HepG2 (cell line): ENCODE measurements around the gene MYO5B. TPM values are rescaled to one million over a fixed set of nuclear protein-coding genes. Genes with fewer than 3 reads are reported as not detected.

ENCODE experiments used
- AHR ChIP-seq: IDR thresholded peaks from 2 replicates; pipeline ENCODE4 v1.6.1; 2018; ENCODE audit warnings: missing genetic modification reagents, missing compliant biosample characterization
- FOXC1 ChIP-seq: sonication (generic); formaldehyde crosslinking; IDR thresholded peaks from 2 replicates; pipeline ENCODE4 v1.8.0; 2022; ENCODE audit warnings: mild to moderate bottlenecking, missing genetic modification reagents, borderline replicate concordance
- JDP2 ChIP-seq: sonication (generic); formaldehyde crosslinking; IDR thresholded peaks from 2 replicates; pipeline ENCODE4 v1.8.1; 2022; ENCODE audit warnings: missing genetic modification reagents, borderline replicate concordance
- KDM5B ChIP-seq: sonication (generic); formaldehyde crosslinking; IDR thresholded peaks from 2 replicates; pipeline ENCODE4 v1.4.0; 2020; ENCODE audit warnings: missing genetic modification reagents, mild to moderate bottlenecking, borderline replicate concordance
- MYC ChIP-seq: sonication (generic); formaldehyde crosslinking; IDR thresholded peaks from 2 replicates; pipeline ENCODE4 v1.9.0; 2021; ENCODE audit warnings: missing genetic modification reagents, borderline replicate concordance
- NRL ChIP-seq: sonication (generic); formaldehyde crosslinking; IDR thresholded peaks from 2 replicates; pipeline ENCODE4 v1.5.0; 2020; ENCODE audit warnings: missing genetic modification reagents, mild to moderate bottlenecking, moderate library complexity, borderline replicate concordance
- POLR2G ChIP-seq: fragments of 200-400 bp; formaldehyde crosslinking; IDR thresholded peaks from 2 replicates; pipeline ENCODE4 v1.6.1; 2018; ENCODE audit warnings: mild to moderate bottlenecking, low read depth, low read length, moderate library complexity
- TBX3 ChIP-seq: fragments of 450-650 bp; IDR thresholded peaks from 2 replicates; pipeline ENCODE4 v1.6.1; 2017; ENCODE audit warnings: antibody characterized with exemption, mild to moderate bottlenecking, inconsistent platforms, borderline replicate concordance
- ZBTB7B ChIP-seq: sonication (generic); formaldehyde crosslinking; IDR thresholded peaks from 2 replicates; pipeline ENCODE4 v1.4.0; 2020; ENCODE audit warnings: missing genetic modification reagents
- ZFP36L1 ChIP-seq: sonication (generic); formaldehyde crosslinking; IDR thresholded peaks from 2 replicates; pipeline ENCODE4 v1.8.0; 2022; ENCODE audit warnings: mild to moderate bottlenecking, missing genetic modification reagents, moderate library complexity
- ZFP36L2 ChIP-seq: sonication (generic); formaldehyde crosslinking; IDR thresholded peaks from 2 replicates; pipeline ENCODE4 v1.4.0; 2020; ENCODE audit warnings: missing genetic modification reagents
- ZFP41 ChIP-seq: sonication (generic); formaldehyde crosslinking; IDR thresholded peaks from 2 replicates; pipeline ENCODE4 v1.4.0; 2020; ENCODE audit warnings: mild to moderate bottlenecking, missing genetic modification reagents, borderline replicate concordance
- ZNF10 ChIP-seq: sonication (generic); formaldehyde crosslinking; IDR thresholded peaks from 2 replicates; pipeline ENCODE4 v1.4.0; 2020; ENCODE audit warnings: mild to moderate bottlenecking, low read depth, missing genetic modification reagents, borderline replicate concordance
- ZNF121 ChIP-seq: sonication (generic); formaldehyde crosslinking; IDR thresholded peaks from 2 replicates; pipeline ENCODE4 v1.5.0; 2020; ENCODE audit warnings: mild to moderate bottlenecking, missing genetic modification reagents
- ZNF225 ChIP-seq: sonication (generic); formaldehyde crosslinking; IDR thresholded peaks from 2 replicates; pipeline ENCODE4 v1.4.0; 2020; ENCODE audit warnings: mild to moderate bottlenecking, missing genetic modification reagents
- ZNF276 ChIP-seq: sonication (generic); formaldehyde crosslinking; IDR thresholded peaks from 2 replicates; pipeline ENCODE4 v1.4.0; 2020; ENCODE audit warnings: mild to moderate bottlenecking, low read depth, missing genetic modification reagents
- ZNF326 ChIP-seq: sonication (generic); formaldehyde crosslinking; IDR thresholded peaks from 2 replicates; pipeline ENCODE4 v1.4.0; 2020; ENCODE audit warnings: missing genetic modification reagents, borderline replicate concordance
- ZNF331 ChIP-seq: sonication (generic); formaldehyde crosslinking; IDR thresholded peaks from 2 replicates; pipeline ENCODE4 v1.4.0; 2020; ENCODE audit warnings: missing genetic modification reagents
- ZNF703 ChIP-seq: sonication (generic); formaldehyde crosslinking; IDR thresholded peaks from 2 replicates; pipeline ENCODE4 v1.5.1; 2020; ENCODE audit warnings: missing genetic modification reagents, mild to moderate bottlenecking, moderate library complexity, borderline replicate concordance
- ZNF710 ChIP-seq: sonication (generic); formaldehyde crosslinking; IDR thresholded peaks from 2 replicates; pipeline ENCODE4 v1.5.0; 2020; ENCODE audit warnings: mild to moderate bottlenecking, missing genetic modification reagents, borderline replicate concordance
- ZNF816 ChIP-seq: sonication (generic); formaldehyde crosslinking; IDR thresholded peaks from 2 replicates; pipeline ENCODE4 v1.8.0; 2022; ENCODE audit warnings: missing genetic modification reagents, mild to moderate bottlenecking, borderline replicate concordance
- polyA plus RNA-seq, 8 experiments: library from polyadenylated mRNA; depleted of rRNA in 3 of 8; stranded (reverse) in 7 of 8; unstranded in 1 of 8; fragments of >200 nt; fragmentation: Illumina TruSeq in 4 of 8; extraction: Trizol in 4 of 8; gene quantifications; 2 replicates each; pipeline versions ENCODE4 v1.2.1 to v1.2.3, GENCODE V29; 2011 to 2016; ENCODE audit warnings: low read depth in 4 of 8, missing spikeins in 1 of 8, mixed read lengths in 1 of 8; ENCODE audit not compliant: insufficient read depth in 1 of 8
- total RNA-seq, 5 experiments: library from RNA; depleted of rRNA; stranded (reverse); fragments of >200 nt; fragmentation: Illumina TruSeq; extraction: Trizol; gene quantifications; 2 replicates each; pipeline ENCODE4 v1.2.3, GENCODE V29; 2016; ENCODE audit warnings: low read depth in 1 of 5
- TF ChIP-seq, protein P1 (sequence below): sonication (generic); formaldehyde crosslinking; IDR thresholded peaks from 2 replicates; pipeline ENCODE4 v1.5.1; 2020; ENCODE audit warnings: mild to moderate bottlenecking, missing genetic modification reagents, borderline replicate concordance
- TF ChIP-seq, protein P2 (sequence below): IDR thresholded peaks from 2 replicates; pipeline ENCODE4 v1.6.1; 2018; ENCODE audit warnings: missing genetic modification reagents, mild to moderate bottlenecking, missing compliant biosample characterization

Gene MYO5B
- total and polyA plus RNA-seq, 2 of the 13 experiments (the other 11 are each of a cell fraction or from before 2014, with no cell fraction given) = 13.1 to 24.0 TPM

DNA sequence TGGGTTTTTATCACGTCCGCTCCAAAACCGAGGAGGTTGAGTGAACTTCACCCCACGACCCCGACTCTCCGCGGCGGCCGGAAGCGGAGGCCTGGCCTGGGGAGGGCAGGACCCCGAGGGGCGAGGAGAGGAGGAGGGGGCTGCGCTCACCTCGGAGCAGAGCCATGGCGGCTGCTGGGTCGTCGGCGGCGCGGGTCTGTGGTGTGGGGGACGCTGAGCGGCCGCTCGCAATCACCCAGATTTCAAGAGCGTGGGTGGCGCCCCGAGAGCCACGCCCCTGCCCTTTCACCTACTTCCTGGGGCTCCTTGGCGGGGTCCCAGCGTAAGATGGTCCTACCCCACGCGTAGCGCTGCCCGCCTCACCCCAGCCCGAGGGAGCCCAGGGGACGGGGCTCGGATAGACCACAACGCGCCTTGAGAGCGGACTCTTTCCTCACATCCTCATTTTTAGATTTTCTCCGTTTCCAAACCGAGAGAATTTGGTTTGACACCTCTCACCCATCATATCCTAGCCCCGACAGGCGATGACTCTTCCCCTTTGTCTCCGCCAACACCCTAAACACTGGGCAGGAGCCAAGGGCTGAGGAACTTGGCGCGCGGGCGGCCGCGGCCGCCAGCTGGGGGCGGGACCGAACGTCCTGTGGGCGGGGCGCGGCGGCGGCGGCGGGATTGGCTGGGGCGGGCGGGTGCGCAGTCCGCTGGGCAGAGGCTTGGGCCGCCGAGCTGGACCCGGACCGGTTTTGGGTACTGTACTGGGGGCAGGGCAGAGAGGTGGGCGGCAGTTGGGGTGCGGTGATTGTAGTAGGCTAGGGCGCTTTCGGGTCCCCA lies 381.4 kb downstream of the MYO5B start, which contains the start of gene ACAA2 (continued):
- TF ChIP-seq ZNF710 (peak; percentile 61; the same call in 1 of the 2 replicates), ZNF276 (CRISPR knock-in tag) (no peak), AHR (no peak), MYC (CRISPR knock-in tag) (peak; percentile 61), NRL (peak; percentile 74; the same call in 1 of the 2 replicates), ZNF816 (CRISPR knock-in tag) (no peak), ZNF10 (CRISPR knock-in tag) (no peak), ZNF703 (CRISPR knock-in tag) (no peak), KDM5B (CRISPR knock-in tag) (peak; percentile 81), POLR2G (peak; percentile 78), ZFP36L1 (CRISPR knock-in tag) (no peak), ZFP41 (CRISPR knock-in tag) (no peak), ZNF331 (CRISPR knock-in tag) (0 out of 2 replicates have a peak, but pooled peaks have one; percentile 24), ZNF326 (CRISPR knock-in tag) (no peak), ZFP36L2 (CRISPR knock-in tag) (no peak), TBX3 (no peak), FOXC1 (CRISPR knock-in tag) (peak; percentile 42; the same call in 1 of the 2 replicates), JDP2 (CRISPR knock-in tag) (no peak; the same call in 1 of the 2 replicates), ZNF121 (CRISPR knock-in tag) (no peak), ZNF225 (CRISPR knock-in tag) (peak; percentile 30; the same call in 1 of the 2 replicates), ZBTB7B (CRISPR knock-in tag) (peak; percentile 82)
- TF ChIP-seq, protein P1, sequence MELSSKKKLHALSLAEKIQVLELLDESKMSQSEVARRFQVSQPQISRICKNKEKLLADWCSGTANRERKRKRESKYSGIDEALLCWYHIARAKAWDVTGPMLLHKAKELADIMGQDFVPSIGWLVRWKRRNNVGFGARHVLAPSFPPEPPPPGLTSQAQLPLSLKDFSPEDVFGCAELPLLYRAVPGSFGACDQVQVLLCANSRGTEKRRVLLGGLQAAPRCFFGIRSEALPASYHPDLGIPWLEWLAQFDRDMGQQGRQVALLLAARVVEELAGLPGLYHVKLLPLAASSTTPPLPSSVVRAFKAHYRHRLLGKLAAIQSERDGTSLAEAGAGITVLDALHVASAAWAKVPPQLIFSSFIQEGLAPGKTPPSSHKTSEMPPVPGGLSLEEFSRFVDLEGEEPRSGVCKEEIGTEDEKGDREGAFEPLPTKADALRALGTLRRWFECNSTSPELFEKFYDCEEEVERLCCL (CRISPR knock-in tag) = no peak
- TF ChIP-seq, protein P2, sequence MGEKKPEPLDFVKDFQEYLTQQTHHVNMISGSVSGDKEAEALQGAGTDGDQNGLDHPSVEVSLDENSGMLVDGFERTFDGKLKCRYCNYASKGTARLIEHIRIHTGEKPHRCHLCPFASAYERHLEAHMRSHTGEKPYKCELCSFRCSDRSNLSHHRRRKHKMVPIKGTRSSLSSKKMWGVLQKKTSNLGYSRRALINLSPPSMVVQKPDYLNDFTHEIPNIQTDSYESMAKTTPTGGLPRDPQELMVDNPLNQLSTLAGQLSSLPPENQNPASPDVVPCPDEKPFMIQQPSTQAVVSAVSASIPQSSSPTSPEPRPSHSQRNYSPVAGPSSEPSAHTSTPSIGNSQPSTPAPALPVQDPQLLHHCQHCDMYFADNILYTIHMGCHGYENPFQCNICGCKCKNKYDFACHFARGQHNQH (CRISPR knock-in tag) = 0 out of 2 replicates have a peak, but pooled peaks have one; percentile 44
